GM23338 (cell line): ENCODE data around the gene CAPN15.

ENCODE experiments used
- CREB1 ChIP-seq: fragments of 250-450 bp; sonication (Bioruptor Pico); IDR thresholded peaks from 2 replicates; pipeline ENCODE4 v1.5.0; 2020; ENCODE audit warnings: low read depth, mild to moderate bottlenecking, moderate library complexity
- CTCF ChIP-seq, 2 experiments: fragments of 200-600 bp in 1 of 2; sonication (generic) in 1 of 2; conservative IDR thresholded peaks; 2 replicates each; pipeline versions ENCODE4 v1.5.1 to v1.6.1; 2016 to 2017; ENCODE audit warnings: antibody characterized with exemption in 2 of 2, low read depth in 2 of 2, mild to moderate bottlenecking in 2 of 2, moderate library complexity in 1 of 2
- EZH2 ChIP-seq: fragments of 200-600 bp; sonication (generic); IDR thresholded peaks from one replicate; pipeline ENCODE4 v1.8.0; 2017; ENCODE audit warnings: antibody characterized with exemption, mild to moderate bottlenecking, low read depth; ENCODE audit not compliant: unreplicated experiment
- EZH2phosphoT487 ChIP-seq: fragments of 200-600 bp; sonication (generic); IDR thresholded peaks from one replicate; pipeline ENCODE4 v1.8.1; 2018; ENCODE audit warnings: antibody characterized with exemption; ENCODE audit not compliant: unreplicated experiment

- no peak for TF ChIP-seq EZH2phosphoT487
- TF ChIP-seq CREB1 = no peak
- peak; percentile 69 to 89 for TF ChIP-seq CTCF (conservative IDR thresholded peaks at IDR 0.05; ENCODE audit: low read depth in 2 of 2)
- TF ChIP-seq EZH2 = no peak
Measured at GRCh38 chr16:521381-522210, 5.9 kb upstream of the CAPN15 start.
